Stimulated activated CD4-positive, alpha-beta T cell treated with anti-CD3 and anti-CD28 coated beads, Interleukin-2, amount 100 ng/mL, for 24 hours (primary cell): ENCODE results near the gene BBS9.

ENCODE experiments used
- DNase-seq, 2 donors: peaks; one replicate each; pipeline ENCODE4 v3.0.0-alpha.2; 2020

Gene BBS9

DNA sequence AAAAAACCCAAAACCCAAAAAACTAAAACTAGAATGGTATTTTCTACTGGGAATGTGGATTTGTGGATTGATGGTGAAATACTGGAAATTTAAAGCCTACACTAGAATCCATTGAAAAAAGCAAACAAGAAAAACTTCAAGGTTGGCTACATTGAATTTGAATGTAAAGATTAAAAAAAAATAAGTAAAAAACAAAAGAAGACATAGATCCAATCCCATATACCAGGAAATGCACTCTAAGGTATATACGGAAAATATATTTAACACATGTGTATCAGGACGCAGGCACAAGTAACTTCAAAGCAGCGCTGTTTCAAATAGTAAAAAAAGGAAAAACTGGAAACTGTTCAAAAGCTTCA is 754 bp upstream of the BBS9 start:
- no peak for DNase-seq

DNA sequence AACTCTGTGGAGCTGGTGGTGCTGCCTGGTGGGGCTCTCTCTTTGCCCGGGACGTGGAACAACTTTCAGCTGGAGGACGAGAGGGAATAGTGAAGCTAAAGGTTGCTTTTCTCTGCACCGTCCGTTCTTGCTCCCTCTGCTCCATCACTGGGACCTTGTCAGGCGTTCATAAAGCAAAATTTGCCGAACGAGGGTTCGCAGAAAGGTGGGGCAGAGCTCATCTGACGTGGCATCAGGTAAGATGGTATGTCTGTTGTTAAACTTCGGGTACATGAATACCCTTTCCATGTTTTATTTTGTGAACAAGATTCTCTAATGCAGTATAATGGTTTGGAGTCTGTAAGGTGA is 416 bp downstream of the BBS9 start:
- no peak for DNase-seq

DNA sequence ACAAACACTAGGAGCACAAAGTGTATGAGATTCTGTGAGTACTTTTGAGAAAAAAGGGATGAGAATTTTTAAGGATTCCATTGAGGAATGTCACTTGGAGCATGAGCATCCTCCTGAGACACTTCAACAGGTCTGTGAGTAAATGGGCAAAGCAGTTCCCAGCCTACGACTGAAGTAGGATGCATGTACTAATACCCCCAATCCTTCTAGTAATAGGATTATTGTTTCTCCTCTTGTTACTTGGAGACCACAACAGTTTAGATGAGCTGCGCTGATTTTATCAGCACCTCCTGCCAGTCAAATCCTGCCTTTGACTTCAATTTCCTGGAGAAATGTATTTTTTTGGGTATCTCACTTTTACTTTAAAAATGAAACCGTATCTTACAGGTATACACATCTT is 820 bp downstream of the BBS9 start:
- DNase-seq = no peak

GRCh38 chr7:33137103-33137502 is 7.7 kb downstream of the BBS9 start:
- no peak for DNase-seq

DNA sequence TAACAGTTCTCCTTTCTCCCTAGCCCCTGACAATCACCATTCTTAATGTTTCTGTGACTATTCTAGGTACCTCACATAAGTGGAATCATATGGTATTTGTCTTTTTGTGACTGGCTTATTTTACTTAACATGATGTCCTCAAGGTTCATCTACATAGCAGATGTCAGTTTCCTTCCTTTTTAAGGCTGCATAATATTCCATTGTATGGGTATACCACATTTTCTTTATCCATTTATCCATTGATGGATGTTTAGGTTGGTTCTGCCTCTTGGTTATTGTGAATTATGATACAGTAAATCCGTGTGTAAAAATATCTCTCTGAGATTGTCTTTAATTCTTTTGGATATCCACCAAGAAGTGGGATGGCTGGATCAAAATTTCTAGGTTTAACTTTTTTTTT is 13.2 kb downstream of the BBS9 start:
- no peak for DNase-seq

- DNase-seq = no peak
Observed at GRCh38 chr7:33143996-33144718, 14.8 kb downstream of the BBS9 start.

- DNase-seq = no peak
Observed at GRCh38 chr7:33145156-33145555, 15.8 kb downstream of the BBS9 start.

DNA sequence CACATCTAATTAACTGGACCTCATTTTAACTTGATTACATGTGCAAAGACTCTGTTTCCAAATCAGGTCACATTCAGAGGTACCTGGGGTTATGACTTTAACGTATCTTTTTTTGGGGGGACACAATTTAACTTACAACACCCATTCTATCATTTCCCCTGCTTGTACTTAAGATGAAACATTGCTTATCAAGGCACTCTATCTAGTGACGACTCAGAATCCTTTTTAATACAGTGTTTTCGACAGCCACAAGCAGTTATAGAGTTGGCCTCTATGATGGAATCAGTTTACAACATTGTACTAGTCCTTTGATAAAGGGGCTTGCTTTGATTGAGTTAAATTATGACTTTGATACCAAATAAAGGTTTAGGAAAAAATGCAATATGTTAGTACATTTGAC is 22.7 kb downstream of the BBS9 start:
- DNase-seq = no peak

GRCh38 chr7:33155811-33156210 is 26.4 kb downstream of the BBS9 start:
- DNase-seq = no peak

- DNase-seq = no peak
Observed at GRCh38 chr7:33156441-33156840, 27.1 kb downstream of the BBS9 start.

- no peak for DNase-seq
Observed at GRCh38 chr7:33157311-33157710, 27.9 kb downstream of the BBS9 start.

DNA sequence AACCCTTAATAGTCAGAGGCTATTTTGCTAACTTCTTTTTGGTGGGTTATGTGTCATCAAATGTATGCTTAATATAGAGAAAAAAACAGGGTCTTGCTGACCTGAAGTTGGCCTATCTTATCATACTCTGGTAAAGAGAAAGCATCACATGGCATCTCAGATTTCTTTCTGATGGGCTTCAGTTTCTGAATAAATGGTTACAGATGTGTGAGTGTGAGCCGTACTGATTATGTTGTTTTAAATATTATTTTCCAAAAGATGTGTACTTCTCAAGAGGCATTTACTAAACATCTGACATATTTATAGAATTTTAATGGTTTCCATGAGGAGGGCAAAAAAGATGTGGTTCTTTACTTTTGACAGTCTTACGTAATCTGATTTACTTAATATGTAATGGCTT is 28.4 kb downstream of the BBS9 start:
- no peak for DNase-seq

DNA sequence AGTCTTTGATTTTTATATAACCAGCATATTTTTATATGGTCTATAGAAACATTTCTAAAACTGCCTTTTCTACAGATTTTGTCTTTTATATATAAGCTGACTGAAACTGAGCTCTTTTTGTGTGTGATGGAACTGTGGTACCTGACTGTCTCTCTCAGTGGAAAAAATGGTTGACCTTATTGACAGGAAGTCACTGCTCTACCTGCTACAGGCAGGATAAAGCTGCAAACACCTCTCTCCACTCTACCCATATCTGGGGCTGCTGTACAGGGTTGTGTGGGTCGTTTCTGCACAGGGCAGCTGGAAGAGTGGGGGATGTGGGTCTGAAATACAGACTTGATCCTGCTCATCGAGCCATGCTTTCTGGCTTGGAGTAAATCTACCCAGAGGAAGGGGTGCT is 48.5 kb downstream of the BBS9 start:
- DNase-seq = no peak

DNA sequence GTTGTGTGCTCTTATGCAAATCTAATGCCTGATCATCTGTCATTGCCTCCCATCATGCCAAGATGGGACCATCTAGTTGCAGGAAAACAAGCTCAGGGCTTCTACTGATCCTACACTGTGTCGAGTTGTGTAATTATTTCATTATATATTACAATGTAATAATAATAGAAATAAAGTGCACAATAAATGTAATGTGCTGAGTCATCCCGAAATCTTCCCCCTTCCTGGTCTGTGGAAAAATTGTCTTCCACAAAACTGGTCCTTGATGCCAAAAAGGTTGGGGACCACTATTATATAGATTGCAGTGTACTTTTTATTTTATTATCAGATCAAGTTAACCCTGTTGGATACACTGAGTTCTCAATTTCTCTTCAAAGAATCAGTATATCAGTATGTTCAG is 50.2 kb downstream of the BBS9 start:
- no peak for DNase-seq

DNA sequence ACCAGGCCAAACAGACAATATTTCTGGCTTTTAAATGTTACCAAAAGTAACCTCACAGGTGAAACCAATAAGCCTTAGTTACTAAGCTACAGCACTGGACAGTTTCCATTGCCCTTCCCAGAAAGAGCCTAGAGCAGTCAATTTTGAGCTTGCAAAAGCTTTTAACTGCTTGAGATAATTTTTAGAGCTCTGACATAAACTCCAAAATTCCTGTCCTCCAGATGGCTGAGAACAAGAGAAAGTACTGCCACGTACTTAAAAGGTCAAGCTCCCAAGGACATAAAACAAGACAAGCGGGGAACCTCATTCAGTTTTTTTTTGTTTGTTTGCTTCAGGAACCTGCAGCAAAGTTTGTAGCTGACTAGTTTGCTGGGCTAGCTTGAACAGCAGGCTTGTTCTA is 54.1 kb downstream of the BBS9 start:
- DNase-seq = no peak

- no peak for DNase-seq
Observed at GRCh38 chr7:33184828-33185227, 55.5 kb downstream of the BBS9 start.

DNA sequence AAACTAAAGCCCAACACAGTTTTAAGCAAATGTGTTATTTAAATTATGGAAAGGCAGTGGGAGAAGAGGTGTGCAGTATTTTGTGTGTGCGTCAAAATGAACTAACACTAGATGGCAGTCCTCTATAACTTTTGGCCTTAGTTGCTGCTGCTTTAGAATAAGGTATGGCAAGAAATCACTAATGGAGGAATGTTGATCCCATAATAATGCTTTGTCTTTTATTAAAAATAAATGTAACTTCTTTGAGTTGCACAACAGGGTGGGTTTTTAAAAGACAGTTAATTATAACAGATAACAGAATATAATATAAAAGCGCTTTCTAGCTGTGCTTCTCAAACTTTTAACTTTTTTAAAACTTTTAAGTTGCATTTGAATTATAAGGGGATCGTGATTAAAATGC is 56.4 kb downstream of the BBS9 start:
- no peak for DNase-seq

DNA sequence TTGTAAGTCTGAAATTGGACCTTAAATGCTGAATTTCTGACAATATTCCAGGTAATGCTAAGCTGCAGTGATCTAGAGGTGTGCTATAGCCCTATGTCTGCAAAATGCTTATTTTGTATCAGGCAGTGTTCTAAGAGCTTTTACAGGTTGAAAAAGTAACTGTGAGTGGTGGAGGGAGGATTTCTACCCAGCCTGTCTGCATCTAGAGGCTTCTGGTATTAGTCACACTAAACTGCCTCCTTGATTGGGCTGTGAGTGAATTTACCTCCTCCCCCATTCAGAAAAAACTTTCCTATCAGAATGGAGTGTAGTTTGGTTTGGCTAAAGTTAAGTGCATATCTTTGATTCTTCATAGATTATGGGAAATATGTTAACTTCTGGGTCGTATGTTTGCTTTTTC is 56.8 kb downstream of the BBS9 start:
- no peak for DNase-seq

DNA sequence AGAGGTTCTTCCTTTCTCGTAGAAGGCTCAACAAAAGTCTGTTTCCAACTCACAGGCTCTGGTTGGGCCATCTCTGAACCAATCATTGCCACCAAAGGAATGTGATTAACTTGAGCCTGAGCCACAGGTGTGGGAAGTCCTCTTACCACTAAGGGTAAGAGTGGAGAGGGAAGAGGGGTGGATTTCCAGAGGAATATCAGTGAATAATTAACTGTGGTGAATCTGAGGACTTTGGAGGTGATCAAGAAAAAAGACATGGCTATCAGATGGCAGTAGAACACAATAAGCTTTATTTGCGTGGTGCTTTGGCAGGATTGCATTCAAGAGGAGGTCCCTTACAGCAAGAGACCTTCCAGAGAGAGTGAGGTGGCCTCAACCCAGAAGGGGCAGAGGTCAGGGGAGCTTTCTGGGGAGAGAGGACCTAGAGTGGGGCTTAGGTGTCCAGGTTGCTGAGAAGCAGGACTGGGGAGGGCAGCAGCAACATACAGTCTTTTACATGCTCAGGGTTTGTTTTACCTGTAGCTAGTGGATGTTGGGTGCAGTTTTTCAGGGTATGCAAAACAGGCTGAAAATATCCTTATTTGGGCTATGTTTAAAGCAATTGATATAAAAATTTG is 61.4 kb downstream of the BBS9 start:
- no peak for DNase-seq

DNA sequence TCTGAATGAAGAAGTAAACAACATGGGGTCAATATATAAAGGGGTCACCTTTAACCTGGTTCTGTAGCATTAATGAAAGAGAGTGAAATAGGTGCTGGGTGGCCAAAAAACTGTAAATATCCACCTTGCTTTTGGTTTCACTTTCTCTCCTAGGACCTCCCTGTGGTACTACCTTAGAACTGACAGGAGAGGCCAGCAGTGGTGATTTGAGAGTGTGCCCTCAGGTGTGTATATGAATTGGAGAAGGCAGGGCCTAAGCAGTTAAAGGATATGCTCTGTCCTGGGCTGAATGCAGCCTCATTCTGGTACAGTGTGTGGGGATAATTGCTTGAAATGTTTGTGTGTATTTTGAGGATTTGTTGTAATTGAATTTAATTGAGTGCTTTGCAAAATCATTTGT is 62.0 kb downstream of the BBS9 start:
- no peak for DNase-seq

GRCh38 chr7:33192695-33193291 is 63.4 kb downstream of the BBS9 start:
- no peak for DNase-seq

DNA sequence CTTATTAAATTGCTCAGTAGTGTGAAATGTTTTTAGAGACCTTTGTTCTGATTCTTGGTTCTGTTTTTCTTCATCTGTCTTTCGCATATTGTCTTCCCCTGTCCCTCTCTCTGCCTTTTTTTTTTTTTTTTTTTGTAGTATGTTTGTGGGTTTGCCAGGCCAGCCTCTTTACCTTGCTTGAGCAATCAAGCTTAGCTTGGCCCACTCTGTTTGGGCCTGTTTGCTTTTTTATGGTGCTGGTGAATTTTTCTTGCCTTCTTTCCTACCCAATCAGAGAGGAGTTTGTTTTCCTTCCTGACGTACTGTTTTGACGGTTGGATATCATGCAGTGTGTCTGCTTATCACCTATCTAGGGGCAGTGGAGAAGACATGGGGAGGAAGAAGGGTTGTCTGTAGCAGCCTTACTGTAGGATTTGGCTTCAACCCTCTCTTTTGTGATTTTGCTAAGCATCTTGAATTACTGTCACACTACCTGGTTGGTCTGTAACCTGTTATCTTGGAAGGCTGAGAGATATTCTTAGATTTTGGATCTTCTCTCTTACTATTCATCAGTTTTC is 64.0 kb downstream of the BBS9 start:
- DNase-seq = no peak

DNA sequence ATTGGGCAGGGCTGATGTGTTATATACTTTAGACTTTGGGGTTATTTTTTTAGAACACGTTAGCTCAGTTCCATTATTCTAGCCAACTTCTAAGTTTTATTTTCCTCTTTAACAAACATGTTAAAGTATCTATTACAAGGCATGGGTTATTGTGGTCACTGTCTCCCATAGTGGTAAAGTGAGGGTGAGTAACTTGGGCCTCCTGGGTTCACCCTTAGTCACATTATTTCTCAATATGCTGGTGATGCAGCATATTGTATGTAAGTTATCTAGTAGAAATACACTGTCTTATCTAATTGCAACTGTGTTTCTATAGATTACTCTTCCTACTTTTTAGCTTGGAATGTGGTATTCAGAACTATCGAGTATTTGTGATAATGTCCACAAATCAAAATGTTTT is 65.9 kb downstream of the BBS9 start:
- DNase-seq = no peak

- DNase-seq = no peak
Observed at GRCh38 chr7:33196221-33196620, 66.9 kb downstream of the BBS9 start.

GRCh38 chr7:33200282-33200681 is 70.9 kb downstream of the BBS9 start:
- no peak for DNase-seq
